ENCODE data around the gene PIM3.
"Not testable (repeated sequence)": the region's sequence is repeated elsewhere in the genome, so short reads cannot be mapped to it uniquely, and the experiment has no call there.

PIM3 gene

DNA sequence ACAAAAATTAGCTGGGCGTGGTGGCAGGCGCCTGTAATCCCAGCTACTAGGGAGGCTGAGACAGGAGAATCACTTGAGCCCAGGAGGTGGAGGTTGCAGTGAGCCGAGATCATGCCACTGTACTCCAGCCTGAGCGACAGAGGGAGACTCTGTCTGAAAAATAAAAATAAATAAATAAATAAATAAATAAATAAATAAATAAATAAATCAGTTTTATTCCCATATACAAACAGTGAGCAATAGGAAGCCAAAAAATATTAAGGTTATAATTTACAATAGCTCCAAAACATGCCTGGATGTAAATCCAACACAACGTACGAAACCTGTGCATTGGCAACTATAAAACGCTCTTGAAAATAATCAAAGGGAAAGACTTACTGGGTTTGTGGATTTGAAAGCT is 21.2 kb downstream of the PIM3 start:
- H3K27me3 ChIP-seq (ENCODE audit: control insufficient read depth, insufficient read depth, low read length) = peaks cover 27% of the 10 kb centered on the region
- not testable (repeated sequence) for H3K4me1 ChIP-seq (ENCODE audit: control insufficient read depth, insufficient read depth, low read length); H3K9me3 ChIP-seq (ENCODE audit: control insufficient read depth, low read length); H3K9ac ChIP-seq (ENCODE audit: low read length); H3K36me3 ChIP-seq (ENCODE audit: control insufficient read depth, insufficient read depth, low read length); H3K4me3 ChIP-seq (ENCODE audit: low read length)

DNA sequence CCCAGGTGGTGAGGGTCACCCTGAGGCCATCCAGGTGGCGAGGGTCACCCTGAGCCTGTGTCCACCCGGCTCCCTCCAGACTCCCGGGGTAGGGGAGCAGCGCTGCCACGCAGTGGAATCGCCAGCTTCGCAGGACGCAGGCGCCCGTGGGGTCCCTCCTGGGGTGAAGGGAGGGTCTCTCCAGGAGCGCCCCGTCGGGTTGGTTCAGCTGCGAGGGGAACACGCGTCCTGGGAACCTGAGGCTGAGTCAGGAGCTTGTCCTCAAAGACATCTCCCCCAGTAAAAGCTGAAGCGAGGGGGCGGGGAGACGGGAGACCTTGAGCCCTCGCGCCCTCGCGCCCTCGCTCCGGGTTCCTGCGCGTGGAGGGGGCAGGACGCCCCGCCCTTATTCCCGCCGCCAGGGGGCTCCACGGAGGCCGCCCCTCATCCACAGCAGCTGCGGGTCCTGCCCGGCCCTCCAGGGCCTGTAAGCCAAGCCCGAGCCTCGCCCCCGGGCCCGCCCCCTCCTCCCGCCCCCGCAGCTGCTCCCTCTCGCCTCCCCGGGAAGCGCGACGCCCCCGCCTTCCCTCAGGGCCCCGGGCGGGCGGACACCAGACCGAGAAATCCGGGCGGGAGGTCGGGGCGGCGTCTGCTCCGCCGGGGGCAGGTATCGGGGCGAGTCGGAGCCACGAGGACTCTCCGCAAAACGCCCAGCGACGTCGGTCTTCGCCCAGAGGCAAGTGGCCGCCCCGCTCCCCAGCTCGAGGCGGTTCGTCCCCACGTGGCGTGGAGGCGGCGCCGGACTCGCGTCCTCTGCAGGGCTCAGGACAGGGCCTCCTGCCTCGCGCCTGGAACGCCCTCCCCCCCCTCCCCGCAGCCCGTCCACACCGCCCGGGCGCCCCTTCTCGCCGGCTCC is 22.8 kb downstream of the PIM3 start:
- no peak overlapping the region for H3K4me3 ChIP-seq (ENCODE audit: low read length)
- H3K4me1 ChIP-seq (ENCODE audit: control insufficient read depth, insufficient read depth, low read length) = peaks cover 3% of the 10 kb centered on the region
- H3K36me3 ChIP-seq (ENCODE audit: control insufficient read depth, insufficient read depth, low read length) = no peaks in the 10 kb centered on the region
- H3K27me3 ChIP-seq (ENCODE audit: control insufficient read depth, insufficient read depth, low read length) = peaks cover 27% of the 10 kb centered on the region
- H3K9me3 ChIP-seq (ENCODE audit: control insufficient read depth, low read length) = no peaks in the 10 kb centered on the region
- H3K9ac ChIP-seq (ENCODE audit: low read length) = no peak overlapping the region

DNA sequence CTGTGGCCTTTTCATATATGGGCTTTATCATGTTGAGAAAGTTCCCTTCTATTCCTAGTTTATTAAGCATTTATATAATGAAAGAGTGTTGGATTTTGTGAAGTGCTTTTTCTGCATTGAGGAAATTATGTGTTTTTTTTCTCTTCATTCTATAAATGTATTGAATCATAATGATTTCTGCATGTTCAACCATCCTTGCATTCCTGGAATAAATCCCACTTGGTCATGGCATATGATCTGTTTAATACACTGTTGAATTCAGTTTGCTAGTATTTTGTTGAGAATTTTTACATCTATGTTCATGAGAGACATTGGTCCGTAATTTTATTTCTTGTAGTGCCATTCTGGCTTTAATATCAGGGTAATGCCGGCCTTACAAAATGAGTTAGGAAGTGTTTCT is 25.8 kb downstream of the PIM3 start:
- H3K4me1 ChIP-seq (ENCODE audit: control insufficient read depth, insufficient read depth, low read length) = peaks cover 3% of the 10 kb centered on the region
- no peak overlapping the region for H3K9ac ChIP-seq (ENCODE audit: low read length)
- H3K36me3 ChIP-seq (ENCODE audit: control insufficient read depth, insufficient read depth, low read length) = no peaks in the 10 kb centered on the region
- H3K27me3 ChIP-seq (ENCODE audit: control insufficient read depth, insufficient read depth, low read length) = peaks cover 27% of the 10 kb centered on the region
- H3K9me3 ChIP-seq (ENCODE audit: control insufficient read depth, low read length) = no peaks in the 10 kb centered on the region
- no peak overlapping the region for H3K4me3 ChIP-seq (ENCODE audit: low read length)

DNA sequence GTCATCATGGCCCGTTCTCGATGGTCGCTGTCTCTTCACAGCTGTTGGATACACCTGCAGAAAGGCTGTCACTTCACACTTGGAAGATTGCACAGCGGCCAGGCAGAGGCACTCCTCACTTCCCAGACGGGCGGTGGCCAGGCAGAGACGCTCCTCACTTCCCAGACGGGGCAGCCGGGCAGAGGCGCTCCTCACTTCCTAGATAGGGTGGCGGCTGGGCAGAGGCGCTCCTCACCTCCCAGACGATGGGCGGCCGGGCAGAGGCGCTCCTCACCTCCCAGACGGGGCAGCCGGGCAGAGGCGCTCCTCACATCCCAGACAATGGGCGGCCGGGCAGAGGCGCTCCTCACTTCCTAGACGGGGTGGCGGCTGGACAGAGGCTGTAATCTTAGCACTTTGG is 29.3 kb downstream of the PIM3 start:
- H3K27me3 ChIP-seq (ENCODE audit: control insufficient read depth, insufficient read depth, low read length); H3K9me3 ChIP-seq (ENCODE audit: control insufficient read depth, low read length); H3K36me3 ChIP-seq (ENCODE audit: control insufficient read depth, insufficient read depth, low read length); H3K9ac ChIP-seq (ENCODE audit: low read length); H3K4me3 ChIP-seq (ENCODE audit: low read length): not testable (repeated sequence)
- H3K4me1 ChIP-seq (ENCODE audit: control insufficient read depth, insufficient read depth, low read length) = peaks cover 11% of the 10 kb centered on the region

DNA sequence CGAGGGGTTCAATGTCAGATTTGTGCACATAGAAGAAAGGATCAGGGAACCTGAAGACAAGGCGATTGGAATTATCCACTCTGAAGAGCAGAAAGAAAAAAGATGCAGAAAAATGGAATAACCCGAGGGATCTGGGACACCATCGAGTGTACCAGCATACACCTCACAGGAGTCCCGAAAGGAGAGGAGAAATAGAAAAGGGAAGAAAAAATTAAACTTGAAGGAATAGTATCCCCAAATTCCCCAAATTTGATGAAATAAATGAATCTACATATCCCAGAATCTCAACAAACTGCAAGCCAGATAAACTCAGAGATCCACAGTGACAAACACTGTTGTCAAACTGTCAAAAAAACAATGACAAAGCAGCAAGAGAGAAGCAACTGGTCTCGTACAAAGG is 30.6 kb downstream of the PIM3 start:
- H3K27me3 ChIP-seq (ENCODE audit: control insufficient read depth, insufficient read depth, low read length) = no peaks in the 10 kb centered on the region
- H3K4me1 ChIP-seq (ENCODE audit: control insufficient read depth, insufficient read depth, low read length) = peaks cover 24% of the 10 kb centered on the region
- H3K9me3 ChIP-seq (ENCODE audit: control insufficient read depth, low read length) = no peaks in the 10 kb centered on the region
- H3K36me3 ChIP-seq (ENCODE audit: control insufficient read depth, insufficient read depth, low read length) = no peaks in the 10 kb centered on the region
- H3K9ac ChIP-seq (ENCODE audit: low read length) = no peak overlapping the region
- no peak overlapping the region for H3K4me3 ChIP-seq (ENCODE audit: low read length)

DNA sequence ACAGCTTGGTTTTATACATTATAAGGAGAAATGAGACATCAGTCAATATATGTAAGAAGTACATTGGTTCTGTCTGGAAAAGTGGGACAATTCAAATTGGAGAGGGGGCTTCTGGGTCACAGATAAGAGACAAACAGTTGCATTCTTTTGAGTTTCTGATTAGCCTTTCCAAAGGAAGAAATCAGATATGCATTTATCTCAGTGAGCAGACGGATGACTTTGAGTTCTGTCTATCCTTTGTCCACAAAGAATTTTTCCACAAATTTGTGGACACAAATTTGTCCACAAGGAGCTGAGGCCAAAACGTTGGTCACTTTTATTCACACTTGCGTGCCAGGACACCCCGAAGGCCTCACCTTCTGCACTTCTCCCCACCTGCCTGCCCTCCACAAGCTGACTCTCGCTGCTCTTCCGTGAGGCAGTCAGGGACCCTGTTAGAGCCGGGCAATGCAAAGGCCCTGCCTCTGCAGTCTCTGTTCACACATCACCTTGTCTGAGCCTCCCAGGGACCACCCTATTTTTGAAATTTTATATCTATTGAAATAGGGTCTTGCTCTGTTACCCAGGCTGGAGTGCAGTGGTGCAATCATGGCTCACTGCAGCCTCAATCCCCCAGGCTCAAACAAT is 31.4 kb downstream of the PIM3 start:
- Histone ChIP-seq H3K36me3 (ENCODE audit: control insufficient read depth, insufficient read depth, low read length) (no peaks in the 10 kb centered on the region), H3K9me3 (ENCODE audit: control insufficient read depth, low read length) (no peaks in the 10 kb centered on the region), H3K4me3 (ENCODE audit: low read length) (no peak overlapping the region), H3K4me1 (ENCODE audit: control insufficient read depth, insufficient read depth, low read length) (peaks cover 33% of the 10 kb centered on the region), H3K9ac (ENCODE audit: low read length) (no peak overlapping the region), H3K27me3 (ENCODE audit: control insufficient read depth, insufficient read depth, low read length) (no peaks in the 10 kb centered on the region)

DNA sequence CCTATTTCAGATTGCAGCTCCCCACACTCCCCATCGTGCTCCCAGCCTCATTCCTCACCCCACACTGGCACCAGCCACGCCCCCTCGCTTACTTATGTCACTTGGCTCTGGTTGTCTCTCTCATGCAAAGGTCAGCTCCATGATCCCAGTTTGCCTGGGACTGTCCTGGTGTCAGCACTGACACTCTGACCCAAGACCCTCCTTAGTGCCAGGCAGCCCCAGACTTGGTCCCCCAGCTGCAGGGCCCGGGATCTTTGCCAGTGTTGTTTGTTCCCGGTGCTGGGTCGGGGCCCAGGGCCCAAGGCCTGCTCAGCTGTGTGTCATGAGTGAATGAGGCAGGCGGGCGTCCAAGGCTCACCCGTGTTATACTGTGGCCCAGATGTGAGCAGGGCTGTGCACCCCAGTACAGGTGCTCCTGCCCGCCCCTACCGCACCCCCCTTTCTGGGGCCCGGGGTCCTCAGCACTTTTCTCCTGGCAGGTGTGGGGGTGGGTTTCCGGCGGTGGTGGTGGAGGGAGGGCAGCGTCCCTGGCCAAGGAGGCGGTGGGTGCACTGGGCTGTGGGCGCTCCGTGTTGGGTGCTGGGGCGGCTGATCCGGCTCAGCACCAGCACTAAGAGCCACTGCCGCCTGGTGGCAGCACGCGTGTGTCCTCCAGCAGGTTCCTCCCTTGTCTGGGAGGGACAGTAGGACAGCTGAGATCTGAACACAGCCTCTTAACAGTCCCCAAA is 32.5 kb downstream of the PIM3 start:
- H3K27me3 ChIP-seq (ENCODE audit: control insufficient read depth, insufficient read depth, low read length) = no peaks in the 10 kb centered on the region
- no peak overlapping the region for H3K4me3 ChIP-seq (ENCODE audit: low read length)
- H3K36me3 ChIP-seq (ENCODE audit: control insufficient read depth, insufficient read depth, low read length) = no peaks in the 10 kb centered on the region
- H3K4me1 ChIP-seq (ENCODE audit: control insufficient read depth, insufficient read depth, low read length) = peaks cover 42% of the 10 kb centered on the region
- no peak overlapping the region for H3K9ac ChIP-seq (ENCODE audit: low read length)
- H3K9me3 ChIP-seq (ENCODE audit: control insufficient read depth, low read length) = no peaks in the 10 kb centered on the region

DNA sequence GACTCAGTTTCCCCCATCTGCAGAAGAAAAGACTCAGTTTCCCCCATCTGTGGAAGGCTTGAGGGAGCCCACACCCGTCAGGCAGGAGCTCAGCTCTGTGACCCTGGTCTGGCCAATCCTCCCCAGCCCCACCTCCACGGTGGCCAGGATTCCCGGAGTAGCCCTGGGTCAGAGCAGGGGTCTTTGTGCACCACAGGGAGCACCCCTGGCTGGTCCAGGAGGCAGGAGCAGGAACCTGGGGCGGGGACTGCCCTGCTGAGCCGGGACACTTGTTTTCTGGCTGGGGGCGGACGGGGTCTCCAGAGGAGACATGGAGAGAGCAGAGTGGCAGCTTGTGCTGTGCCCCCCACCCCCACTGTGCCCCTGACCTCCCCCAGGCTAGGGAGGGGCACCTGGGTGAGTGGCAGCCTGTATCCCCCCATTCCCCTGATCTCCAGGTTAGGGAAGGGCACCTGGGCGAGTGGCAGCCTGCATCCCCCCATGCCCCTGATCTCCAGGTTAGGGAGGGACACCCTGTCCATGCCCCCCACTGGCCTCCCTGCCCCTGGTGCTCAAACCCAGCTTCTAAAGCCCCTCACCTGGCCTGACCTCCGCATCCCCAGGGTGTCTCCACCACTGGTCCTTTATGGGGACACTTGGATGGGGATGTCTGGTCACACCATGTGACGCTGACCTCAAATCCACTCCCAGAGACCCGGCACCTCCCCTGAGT is 33.2 kb downstream of the PIM3 start:
- Histone ChIP-seq H3K36me3 (ENCODE audit: control insufficient read depth, insufficient read depth, low read length) (no peaks in the 10 kb centered on the region), H3K4me1 (ENCODE audit: control insufficient read depth, insufficient read depth, low read length) (peaks cover 42% of the 10 kb centered on the region), H3K27me3 (ENCODE audit: control insufficient read depth, insufficient read depth, low read length) (no peaks in the 10 kb centered on the region), H3K9me3 (ENCODE audit: control insufficient read depth, low read length) (no peaks in the 10 kb centered on the region), H3K4me3 (ENCODE audit: low read length) (no peak overlapping the region), H3K9ac (ENCODE audit: low read length) (no peak overlapping the region)

DNA sequence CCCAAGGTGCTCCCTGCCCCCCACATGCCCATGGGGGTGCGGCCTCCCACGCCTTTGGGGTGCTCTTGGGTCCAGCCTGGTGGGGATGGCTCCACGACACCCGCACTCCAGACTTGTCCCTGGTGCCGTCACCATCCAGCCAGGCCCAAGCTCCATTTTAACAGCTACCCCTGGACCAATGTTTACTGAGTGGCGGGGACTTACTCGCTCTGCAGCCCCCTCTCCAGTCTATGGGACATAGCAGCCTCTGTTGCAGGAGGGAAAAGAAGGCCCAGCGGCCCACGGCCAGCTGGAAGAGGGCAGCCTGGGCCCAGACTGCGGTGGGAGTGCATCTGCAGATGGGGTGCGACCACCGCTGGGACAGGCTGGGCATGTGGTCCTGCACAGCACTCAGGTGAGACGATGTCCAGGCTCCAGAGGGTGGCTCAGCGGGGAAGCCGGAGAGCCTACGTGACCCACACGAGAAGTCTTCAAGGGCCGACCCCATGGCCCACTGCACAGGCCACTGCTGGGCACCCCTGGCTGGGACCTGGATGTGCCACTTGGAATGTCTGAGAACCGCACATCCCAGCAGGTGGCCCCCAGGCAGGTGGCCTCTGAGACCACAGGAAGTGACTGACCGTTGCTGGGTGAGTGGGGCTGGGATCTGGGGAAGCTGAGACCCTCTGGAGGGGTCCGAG is 33.9 kb downstream of the PIM3 start:
- no peaks in the 10 kb centered on the region for H3K27me3 ChIP-seq (ENCODE audit: control insufficient read depth, insufficient read depth, low read length)
- H3K9ac ChIP-seq (ENCODE audit: low read length) = no peak overlapping the region
- no peak overlapping the region for H3K4me3 ChIP-seq (ENCODE audit: low read length)
- H3K36me3 ChIP-seq (ENCODE audit: control insufficient read depth, insufficient read depth, low read length) = no peaks in the 10 kb centered on the region
- H3K4me1 ChIP-seq (ENCODE audit: control insufficient read depth, insufficient read depth, low read length) = peaks cover 45% of the 10 kb centered on the region
- no peaks in the 10 kb centered on the region for H3K9me3 ChIP-seq (ENCODE audit: control insufficient read depth, low read length)

DNA sequence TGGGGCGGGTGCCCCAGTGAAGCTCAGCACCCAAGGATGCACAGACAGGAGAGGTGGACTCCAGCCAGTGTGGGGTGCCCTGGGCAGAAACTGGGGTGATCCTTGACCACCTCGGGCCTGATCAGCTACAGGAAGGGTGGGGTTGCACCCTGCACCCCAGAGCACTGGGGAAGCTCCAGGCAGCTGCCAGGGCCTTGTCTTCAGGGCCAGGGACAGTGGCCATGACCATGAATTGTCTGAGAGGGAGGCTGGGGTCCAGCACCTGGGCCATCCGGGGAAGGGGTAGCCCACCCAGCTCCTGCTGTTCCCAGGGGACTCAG is 34.4 kb downstream of the PIM3 start:
- H3K4me1 ChIP-seq (ENCODE audit: control insufficient read depth, insufficient read depth, low read length) = peaks cover 48% of the 10 kb centered on the region
- H3K9me3 ChIP-seq (ENCODE audit: control insufficient read depth, low read length) = no peaks in the 10 kb centered on the region
- no peak overlapping the region for H3K9ac ChIP-seq (ENCODE audit: low read length)

DNA sequence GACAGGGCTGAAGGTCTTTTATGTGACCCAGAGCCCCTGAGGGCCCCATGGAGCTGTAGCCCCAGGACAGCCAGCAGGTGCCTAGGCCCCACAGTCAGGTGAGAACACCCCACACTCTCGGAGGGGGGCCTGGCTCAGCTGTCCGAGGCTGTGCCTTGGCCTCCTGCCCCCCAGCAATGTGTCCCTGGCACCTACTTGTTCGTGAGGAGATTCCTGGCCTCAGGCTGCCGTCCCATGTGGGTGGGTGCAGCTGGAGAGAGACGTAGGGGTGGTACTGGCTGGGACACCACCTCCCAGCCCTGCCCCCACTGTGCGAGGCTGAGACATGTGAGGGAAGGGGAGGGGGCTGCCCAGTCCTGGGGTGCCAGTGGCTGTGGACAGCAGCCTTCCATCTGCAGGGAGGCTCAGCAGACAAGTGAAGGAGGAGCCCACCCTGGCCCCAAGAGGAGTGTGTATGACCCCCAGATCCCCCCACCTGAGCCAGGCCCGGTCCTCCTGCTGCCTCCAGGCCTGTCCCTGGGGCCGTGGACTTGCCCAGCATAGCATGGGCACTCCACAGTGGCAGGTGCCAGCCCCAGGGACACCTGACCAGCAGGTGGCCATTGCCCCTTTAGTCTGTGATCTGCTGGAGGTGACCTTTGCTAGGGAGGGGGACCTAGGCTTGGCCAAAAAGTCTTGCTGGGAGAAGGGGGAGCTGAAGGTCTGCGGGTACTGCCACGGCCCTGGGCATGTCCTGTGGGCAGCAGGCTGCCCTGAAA is 35.0 kb downstream of the PIM3 start:
- H3K4me3 ChIP-seq (ENCODE audit: low read length) = no peak overlapping the region
- no peaks in the 10 kb centered on the region for H3K9me3 ChIP-seq (ENCODE audit: control insufficient read depth, low read length)
- no peak overlapping the region for H3K9ac ChIP-seq (ENCODE audit: low read length)
- peaks cover 8% of the 10 kb centered on the region for H3K27me3 ChIP-seq (ENCODE audit: control insufficient read depth, insufficient read depth, low read length)
- no peaks in the 10 kb centered on the region for H3K36me3 ChIP-seq (ENCODE audit: control insufficient read depth, insufficient read depth, low read length)
- H3K4me1 ChIP-seq (ENCODE audit: control insufficient read depth, insufficient read depth, low read length) = peaks cover 53% of the 10 kb centered on the region

More for the DNA sequence above, 34.4 kb downstream of the PIM3 start:
- Histone ChIP-seq H3K27me3 (ENCODE audit: control insufficient read depth, insufficient read depth, low read length) (peaks cover 3% of the 10 kb centered on the region), H3K4me3 (ENCODE audit: low read length) (no peak overlapping the region), H3K36me3 (ENCODE audit: control insufficient read depth, insufficient read depth, low read length) (no peaks in the 10 kb centered on the region)
